Ramos (cell line): ENCODE measurements around the gene CHD8.

Experiments
- in situ Hi-C: fragments of 300-500 bp; cut with MboI; formaldehyde crosslinking; loops from one replicate; pipeline ENCODE4 v1.14.3; 2022; ENCODE audit warnings: low sequenced_read_pairs; ENCODE audit not compliant: unreplicated experiment

CHD8 gene, protein sequence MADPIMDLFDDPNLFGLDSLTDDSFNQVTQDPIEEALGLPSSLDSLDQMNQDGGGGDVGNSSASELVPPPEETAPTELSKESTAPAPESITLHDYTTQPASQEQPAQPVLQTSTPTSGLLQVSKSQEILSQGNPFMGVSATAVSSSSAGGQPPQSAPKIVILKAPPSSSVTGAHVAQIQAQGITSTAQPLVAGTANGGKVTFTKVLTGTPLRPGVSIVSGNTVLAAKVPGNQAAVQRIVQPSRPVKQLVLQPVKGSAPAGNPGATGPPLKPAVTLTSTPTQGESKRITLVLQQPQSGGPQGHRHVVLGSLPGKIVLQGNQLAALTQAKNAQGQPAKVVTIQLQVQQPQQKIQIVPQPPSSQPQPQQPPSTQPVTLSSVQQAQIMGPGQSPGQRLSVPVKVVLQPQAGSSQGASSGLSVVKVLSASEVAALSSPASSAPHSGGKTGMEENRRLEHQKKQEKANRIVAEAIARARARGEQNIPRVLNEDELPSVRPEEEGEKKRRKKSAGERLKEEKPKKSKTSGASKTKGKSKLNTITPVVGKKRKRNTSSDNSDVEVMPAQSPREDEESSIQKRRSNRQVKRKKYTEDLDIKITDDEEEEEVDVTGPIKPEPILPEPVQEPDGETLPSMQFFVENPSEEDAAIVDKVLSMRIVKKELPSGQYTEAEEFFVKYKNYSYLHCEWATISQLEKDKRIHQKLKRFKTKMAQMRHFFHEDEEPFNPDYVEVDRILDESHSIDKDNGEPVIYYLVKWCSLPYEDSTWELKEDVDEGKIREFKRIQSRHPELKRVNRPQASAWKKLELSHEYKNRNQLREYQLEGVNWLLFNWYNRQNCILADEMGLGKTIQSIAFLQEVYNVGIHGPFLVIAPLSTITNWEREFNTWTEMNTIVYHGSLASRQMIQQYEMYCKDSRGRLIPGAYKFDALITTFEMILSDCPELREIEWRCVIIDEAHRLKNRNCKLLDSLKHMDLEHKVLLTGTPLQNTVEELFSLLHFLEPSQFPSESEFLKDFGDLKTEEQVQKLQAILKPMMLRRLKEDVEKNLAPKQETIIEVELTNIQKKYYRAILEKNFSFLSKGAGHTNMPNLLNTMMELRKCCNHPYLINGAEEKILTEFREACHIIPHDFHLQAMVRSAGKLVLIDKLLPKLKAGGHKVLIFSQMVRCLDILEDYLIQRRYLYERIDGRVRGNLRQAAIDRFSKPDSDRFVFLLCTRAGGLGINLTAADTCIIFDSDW (N-terminal part only)

DNA sequence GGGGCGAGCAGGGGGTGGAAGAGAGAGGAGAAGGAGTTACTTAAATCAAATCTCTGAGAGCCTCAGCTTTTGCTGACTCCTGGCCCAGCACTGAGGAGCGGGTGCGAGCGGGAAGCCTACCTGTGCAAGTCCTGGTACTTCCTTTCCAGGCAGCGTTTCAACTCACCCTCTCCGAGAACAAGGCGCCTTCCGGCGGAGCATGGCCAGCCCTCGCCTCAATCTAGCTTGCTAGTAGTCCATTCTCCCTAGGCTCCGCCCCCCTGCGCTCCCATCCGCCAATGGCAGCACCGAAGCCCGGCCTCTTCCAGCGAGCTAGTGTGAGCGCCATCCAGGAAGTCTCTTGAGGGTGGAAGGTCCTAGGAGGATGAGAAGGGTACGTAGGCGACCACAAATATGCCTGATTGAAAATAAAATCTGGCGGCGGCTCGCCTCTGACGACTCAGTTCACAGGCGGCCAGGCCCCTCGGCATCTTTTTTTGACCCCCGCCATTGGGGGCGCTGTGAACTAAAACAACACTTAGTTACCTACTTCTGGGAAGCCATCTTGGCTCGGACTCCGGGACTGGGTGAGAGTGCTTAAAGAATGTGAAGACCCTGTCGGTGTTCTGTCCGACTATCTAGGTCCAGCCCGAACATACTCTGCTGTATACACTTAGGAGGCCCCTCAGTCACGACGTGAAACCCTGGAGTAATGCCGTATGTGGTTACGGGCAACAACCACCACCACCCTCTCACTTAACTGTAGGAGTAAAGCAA is at the start of gene CHD8:
Gene CHD8, minus strand, starts transcription at position 212 of the 756 bp plus-strand sequence. CDS start 24,480 bp downstream, outside the sequence.
- in situ Hi-C loops: no loop called here

DNA sequence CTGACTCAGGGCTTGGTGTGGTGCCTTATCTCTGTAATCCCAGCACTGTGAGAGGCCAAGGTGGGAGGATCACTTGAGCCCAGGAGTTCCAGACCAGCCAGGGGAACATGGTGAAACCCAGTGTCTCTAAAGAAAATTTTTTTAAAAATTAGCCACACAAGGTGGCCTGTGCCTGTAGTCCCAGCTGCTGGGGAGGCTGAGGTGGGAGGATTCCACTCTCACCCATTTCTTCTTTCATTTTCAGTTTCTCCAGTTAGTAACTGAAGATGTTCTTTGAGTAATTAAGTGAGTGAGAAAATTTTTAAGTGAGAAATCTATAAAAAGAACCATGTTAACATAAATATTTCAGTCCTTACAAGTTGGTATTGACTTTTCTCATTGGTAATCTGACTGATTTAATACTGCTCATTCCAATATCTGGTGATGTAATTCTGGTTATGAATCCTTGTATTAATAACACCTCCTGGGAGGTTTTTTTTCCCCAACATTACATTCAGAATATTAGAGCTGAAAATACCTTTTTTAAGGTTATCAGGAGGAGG is 49.2 kb upstream of the CHD8 start:
- in situ Hi-C loops: no loop called here

DNA sequence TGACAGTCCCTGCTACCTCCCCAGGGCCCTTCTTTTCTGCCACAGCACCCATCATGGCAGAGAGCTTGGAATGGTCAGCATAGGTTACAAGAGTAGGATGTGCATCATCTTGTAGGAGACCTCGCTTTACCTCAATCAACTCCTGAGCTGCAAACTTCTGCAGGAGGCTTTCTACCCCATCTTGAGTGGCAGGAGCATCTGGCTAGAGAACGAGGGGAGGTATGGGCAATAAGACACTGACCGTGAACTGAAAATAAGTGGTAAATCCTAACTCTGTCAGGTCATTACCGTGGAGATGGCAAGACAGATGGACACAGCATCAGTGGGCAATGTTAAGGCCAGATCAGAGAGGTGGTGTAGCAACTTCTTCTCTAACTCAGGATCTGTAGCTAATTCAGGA is 47.5 kb upstream of the CHD8 start:
- in situ Hi-C loops: loop anchor here (5.0 kb wide), 1 partner anchor 54 kb away; no protein-coding TSS in a partner anchor

DNA sequence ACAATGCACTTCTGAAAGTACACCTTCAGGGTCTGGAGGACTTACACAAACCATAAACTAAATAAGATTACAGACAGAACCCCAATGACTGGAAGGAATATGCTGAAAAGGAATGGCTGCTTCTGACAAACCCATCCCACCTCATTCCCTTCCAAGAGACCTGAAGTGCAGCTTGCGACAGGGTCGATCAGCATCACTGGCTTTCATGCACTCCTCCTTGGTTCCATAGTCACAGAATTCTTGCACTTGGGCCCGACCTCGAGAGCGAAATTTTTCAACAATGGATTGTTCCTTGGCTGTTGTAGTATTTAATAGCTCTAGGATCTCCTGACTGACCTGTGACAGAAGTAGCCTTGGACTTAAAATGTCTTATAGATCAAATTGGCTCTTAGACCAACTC is 45.6 kb upstream of the CHD8 start:
- in situ Hi-C loops: loop anchor here (5.0 kb wide), 1 partner anchor 56 kb away; no protein-coding TSS in a partner anchor

DNA sequence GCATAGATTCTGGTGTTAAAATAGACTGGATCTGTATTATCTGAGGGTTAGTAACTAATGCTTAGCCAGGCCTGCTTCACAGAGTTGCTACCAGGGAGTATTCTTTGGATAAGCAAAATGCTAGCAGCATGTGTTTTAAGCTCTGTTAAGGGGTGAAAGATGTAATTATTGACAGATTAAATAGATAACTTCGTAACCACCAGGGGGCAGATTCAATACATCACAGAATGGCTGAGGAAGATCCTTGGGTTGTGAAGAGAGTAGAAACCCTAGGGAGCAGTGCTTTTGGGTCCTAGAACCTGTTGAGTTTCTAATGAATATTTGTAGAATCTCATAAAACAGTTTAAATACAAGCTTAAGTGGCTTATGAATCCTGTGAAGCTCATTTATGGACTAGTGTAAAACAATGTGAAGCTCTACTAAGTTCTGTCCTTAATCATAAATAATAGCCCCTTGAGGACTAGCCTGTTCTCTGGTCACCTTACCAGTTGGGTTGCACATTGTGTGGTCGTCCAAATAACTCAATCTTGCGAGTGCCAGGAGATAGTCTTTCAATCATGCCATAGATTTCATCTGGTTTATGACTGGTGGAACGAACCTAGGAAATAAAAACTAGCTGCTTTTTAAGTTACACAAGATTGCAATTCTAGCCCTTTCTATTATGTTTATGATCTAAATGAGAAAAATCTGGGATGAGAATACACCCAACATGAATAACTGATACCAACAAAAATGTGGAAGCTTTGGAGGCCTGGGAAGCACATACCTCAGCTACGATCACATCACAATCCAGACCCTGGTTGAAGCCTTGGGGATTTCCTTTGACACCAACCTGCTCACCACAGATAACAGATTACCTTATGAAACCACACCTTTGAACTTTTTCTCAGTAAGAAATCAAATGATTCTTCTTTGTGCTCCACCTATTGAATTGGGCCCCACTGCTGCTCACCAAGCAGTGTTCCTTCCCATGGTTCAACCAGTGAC is 42.9 kb upstream of the CHD8 start:
- in situ Hi-C loops: no loop called here

DNA sequence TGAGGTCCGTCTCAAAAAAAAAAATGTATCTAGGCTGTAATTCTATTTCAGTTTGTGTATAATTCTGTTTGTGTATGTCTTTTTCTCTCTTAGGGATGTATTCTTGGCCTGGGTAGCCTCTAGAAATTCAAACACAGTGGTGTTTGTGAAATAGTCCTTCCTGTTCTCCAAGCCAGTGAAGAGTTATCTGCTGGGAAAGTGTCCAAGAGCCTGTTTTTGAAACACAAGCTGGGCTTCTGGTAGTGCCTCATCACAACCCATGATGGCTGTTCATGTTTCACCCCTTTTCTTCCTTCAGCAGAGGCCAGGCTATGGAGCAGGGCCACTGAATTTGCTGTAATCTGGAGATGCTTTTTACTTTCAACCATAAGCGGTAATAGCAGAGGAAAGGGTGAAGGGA is 40.5 kb upstream of the CHD8 start:
- in situ Hi-C loops: no loop called here

DNA sequence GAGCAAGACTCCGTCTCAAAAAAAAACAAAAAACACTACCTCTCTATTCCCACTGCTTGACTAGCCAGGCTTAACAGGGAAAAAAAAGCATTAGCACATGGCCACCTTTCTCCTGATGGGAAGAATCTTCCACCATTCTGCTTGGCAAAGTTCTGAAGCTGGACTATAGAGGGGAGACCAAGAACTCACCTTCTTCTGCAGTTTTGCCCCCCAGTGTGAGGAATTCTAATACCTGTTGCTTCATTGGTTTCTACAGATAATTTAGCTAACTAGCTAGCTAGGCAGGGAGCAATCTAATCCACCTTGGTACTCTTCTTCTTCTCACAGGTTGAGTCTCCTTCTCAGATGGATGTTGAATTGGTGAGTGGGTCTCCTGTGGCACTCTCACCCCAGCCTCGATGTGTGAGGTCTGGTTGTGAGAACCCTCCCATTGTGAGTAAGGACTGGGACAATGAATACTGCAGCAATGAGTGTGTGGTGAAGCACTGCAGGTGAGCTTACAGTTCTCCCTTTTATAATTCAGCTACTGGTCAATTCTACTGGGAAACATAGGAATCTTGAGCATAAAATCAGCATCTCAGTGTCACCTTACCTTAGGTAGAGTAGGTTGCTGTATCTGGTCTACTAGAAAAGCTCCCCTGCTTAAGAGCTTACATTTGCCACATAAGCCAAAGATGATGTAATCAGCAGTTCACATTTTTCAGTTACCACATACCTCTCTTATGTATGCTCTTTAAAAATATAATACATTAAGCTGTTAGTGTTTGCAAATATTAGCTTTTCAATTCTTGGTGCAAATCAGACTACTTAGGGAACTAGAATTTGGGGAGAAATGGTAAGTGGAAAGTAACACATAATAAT is 39.2 kb upstream of the CHD8 start:
- in situ Hi-C loops: no loop called here

DNA sequence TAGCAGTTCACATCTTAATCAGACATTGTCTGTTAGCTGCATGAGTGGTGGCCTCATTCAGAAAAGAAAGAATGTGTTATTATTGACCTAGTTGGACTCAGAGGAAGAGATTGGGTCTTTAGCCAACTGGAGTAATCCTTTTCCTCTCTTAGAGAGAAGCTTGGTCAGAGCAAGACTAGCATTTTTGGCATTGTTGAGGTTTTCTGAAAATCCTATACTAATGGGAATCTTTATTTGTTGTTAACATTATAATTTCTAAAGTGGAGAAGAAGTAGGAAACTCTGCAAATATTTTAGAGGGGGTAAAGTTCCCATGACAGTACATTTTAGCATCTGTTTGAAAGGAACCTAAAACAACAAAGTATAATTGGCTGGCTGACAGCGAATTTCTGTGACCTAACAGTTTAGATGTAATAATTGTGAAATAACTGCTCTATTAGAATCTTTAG is 30.7 kb upstream of the CHD8 start:
- in situ Hi-C loops: no loop called here

DNA sequence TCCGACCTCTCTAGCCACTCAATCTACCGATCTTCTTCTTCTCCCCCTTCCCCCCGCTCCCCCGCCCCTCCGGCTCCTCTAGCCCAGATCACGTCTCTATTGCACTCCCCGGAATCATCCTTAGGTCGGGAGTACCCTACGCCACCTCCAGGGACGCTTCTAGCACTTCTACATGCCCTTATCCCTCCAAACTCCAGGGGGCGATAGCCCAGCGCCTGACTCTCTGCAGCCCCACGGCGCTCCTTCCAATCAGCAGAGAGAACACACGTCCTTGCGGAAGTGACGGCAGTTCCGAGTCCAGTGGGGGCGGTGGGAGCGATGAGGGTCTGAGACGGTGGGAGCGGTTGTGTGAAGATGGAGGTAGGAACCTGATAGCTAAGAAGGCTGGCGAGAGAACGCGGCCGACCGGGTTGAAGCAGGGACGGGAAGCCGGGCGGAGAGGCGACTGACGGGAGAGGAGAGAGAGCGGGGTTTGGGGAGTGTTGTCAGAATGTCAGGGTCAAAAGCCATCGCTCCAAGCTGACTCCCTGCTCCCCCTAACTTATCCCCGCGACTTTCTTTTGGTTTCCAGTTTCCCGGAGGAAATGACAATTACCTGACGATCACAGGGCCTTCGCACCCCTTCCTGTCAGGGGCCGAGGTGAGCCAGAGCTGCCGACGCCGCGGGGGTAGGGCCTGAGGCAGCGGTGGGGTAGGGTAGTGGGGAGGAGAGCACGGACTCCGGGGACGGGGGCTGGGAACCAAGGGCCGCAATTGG is 21.2 kb upstream of the CHD8 start, which contains the start of the genes RAB2B and TOX4:
Gene RAB2B, minus strand, starts transcription at position 35 of the 757 bp plus-strand sequence. CDS start 87 bp downstream, outside the sequence.
Gene TOX4, plus strand, starts transcription at position 271 of the 757 bp plus-strand sequence. Its CDS starts 84 bp downstream, at position 355.
- in situ Hi-C loops: no loop called here

DNA sequence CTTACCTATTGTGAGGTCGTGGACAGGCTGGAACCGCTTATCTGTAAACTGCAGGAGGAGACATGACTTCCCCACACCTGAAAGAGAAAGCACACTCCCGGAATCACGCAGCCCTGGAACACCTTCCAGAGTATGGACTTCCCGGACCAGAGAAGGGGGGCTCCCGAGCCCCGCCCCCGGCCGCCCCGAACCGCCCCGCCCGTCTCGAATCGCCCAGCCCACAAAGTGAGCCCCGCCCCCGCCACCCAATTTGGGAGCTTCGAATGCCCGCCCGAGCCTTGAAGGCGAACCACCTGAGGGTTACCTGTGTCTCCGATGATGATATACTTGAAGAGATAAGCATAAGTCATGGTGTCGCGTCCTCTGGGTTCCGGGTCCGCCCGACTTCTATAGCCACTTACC is 20.6 kb upstream of the CHD8 start:
- in situ Hi-C loops: no loop called here

DNA sequence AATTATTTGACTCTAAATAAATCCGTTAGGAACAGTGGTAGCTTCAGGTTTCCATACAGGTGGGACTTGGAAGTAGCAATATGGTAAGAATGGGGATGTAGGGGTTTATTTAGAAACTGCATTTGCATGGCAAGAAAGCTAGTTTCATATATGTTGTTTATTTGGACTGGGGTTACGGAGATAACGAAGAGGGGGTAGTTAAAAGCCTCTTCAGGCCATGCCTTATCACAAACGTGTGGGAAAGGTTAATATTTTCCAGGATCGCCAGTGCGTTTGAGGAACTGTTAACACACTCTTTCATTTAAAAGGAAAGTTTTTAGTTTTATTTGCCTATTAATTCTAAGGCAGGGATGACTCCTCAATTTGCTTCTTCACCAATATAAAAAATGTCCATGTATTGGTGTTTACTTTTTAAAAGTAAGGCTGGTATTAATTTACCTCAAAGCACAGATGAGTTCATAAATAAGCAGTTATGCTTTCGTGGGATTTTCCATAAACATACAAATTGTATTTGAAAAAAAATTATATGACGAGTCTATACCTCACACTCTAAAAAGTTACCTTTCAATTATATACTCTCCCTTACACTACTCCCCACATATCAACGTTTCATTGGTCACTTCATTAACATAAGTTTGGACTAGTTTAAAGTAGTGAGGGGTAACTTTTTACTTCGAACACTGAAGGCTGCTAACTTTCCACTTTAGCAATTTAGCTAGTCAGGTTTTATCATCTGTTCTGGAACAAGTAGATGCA is 20.0 kb upstream of the CHD8 start:
- in situ Hi-C loops: no loop called here

DNA sequence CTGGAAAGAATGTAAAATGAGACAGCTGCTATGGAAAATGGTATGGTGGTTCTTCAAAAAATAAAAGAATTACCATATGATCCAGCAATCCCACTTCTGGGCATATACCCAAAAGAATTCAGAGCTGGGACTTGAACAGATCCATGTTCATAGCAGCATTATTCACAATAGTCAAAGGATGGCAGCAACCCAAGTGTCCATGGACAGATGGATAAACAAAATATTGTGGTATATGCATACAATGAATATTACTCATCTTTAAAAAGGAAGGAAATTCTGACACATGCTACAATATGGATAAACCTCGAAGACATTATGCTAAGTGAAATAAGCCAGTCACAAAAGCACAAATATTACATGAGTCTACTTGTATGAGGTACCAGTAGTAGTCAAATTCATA is 11.7 kb upstream of the CHD8 start:
- in situ Hi-C loops: loop anchor here (10.0 kb wide), 1 partner anchor 87 kb away; no protein-coding TSS in a partner anchor

DNA sequence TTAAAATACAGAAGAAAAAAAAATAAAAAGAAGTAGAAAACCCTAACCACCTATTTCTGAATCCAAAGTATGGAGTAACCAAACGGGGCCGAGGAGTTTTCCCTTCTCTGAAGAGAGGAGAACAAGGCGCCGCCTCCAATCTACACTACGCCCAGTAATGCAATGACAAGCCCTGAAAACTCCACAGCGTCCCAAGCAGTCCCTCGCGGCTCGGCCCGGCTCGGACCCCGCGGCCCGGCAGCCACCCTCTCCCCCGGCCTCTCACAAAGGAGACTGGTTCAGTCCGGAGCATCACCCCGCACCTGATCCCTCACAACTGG is 371 bp downstream of the CHD8 start:
- in situ Hi-C loops: no loop called here

DNA sequence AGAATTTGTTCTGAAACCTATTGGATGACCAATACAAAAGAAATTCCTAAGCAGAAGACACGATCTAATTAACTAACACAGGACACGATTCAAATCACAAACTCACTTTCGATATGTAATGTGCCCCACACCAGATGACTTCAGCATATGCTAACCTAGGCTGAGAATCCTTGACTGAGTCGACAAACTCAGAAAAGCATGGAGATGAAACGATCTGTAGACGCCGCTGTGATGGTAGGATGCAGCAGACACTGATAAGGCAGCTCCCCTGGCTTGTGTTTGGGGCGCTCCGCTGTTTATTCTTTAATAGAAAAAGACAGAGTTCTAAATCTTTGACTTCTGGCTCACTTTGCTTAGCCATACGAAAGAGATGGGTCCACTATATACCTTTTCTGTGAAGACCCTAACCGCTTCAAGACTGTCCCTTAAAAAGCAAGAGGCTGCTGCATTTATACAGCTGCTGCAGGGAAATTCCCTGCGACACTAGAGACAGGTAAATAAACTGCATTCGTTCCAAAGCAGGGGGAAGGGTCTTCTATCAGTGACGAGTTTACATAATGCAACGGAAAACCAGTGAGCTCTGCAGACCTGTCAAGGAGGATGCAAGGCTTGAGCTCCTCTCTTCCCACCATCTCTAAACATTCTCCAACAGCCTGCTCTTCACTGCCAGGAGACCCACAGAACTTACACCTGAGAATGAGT is 929 bp downstream of the CHD8 start:
- in situ Hi-C loops: no loop called here

DNA sequence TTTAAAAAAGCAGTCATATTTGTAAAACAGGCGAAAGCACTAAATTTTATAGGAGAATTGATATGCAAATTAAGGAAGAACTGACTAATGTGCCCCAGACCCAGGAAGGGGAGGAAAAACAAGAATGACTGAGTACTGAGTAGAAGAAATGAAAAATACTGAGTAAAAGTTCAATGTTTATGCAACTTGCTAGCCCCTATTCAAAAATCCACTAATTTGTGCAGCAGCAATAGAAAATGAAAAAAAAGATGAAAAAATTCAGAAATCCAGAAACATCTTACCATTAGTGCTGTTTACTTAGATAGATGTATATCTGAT is 6.1 kb downstream of the CHD8 start:
- in situ Hi-C loops: no loop called here
